ENCODE results near the gene MICAL1.

Gene MICAL1

DNA sequence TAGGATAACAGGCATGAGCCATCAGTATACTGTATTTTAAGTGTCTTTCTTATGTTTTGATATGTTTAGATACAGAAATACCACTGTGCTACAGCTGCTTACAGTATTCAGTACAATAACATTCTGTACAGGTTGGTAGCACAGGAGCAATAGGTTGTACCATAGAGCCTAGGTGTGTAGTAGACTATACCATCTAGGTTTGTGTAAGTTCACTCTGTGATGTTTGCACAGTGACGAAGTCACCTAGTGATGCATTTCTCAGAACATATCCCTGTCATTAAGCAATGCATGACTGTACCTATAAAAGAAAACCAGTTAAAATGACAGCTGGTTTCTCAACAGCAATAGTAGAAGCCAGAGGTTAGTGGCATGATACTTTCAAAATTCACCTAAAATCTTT, 30.5 kb upstream of the MICAL1 start:
- TF ChIP-seq, protein P1, sequence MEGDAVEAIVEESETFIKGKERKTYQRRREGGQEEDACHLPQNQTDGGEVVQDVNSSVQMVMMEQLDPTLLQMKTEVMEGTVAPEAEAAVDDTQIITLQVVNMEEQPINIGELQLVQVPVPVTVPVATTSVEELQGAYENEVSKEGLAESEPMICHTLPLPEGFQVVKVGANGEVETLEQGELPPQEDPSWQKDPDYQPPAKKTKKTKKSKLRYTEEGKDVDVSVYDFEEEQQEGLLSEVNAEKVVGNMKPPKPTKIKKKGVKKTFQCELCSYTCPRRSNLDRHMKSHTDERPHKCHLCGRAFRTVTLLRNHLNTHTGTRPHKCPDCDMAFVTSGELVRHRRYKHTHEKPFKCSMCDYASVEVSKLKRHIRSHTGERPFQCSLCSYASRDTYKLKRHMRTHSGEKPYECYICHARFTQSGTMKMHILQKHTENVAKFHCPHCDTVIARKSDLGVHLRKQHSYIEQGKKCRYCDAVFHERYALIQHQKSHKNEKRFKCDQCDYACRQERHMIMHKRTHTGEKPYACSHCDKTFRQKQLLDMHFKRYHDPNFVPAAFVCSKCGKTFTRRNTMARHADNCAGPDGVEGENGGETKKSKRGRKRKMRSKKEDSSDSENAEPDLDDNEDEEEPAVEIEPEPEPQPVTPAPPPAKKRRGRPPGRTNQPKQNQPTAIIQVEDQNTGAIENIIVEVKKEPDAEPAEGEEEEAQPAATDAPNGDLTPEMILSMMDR (IDR thresholded peaks at IDR 0.05; ENCODE audit: low read depth, low read length), result no peak
- no peaks in the 10 kb centered on the region for H3K27me3 ChIP-seq (ENCODE audit: insufficient read depth, low read depth, severe bottlenecking)
- H3K27ac ChIP-seq, result no peak overlapping the region
- DNase-seq, result no peak
- no peaks in the 10 kb centered on the region for H3K9me3 ChIP-seq (ENCODE audit: severe bottlenecking)
- H3K4me3 ChIP-seq (ENCODE audit: low read depth, low read length), result no peak overlapping the region
- peaks cover 13% of the 10 kb centered on the region for H3K36me3 ChIP-seq

DNA sequence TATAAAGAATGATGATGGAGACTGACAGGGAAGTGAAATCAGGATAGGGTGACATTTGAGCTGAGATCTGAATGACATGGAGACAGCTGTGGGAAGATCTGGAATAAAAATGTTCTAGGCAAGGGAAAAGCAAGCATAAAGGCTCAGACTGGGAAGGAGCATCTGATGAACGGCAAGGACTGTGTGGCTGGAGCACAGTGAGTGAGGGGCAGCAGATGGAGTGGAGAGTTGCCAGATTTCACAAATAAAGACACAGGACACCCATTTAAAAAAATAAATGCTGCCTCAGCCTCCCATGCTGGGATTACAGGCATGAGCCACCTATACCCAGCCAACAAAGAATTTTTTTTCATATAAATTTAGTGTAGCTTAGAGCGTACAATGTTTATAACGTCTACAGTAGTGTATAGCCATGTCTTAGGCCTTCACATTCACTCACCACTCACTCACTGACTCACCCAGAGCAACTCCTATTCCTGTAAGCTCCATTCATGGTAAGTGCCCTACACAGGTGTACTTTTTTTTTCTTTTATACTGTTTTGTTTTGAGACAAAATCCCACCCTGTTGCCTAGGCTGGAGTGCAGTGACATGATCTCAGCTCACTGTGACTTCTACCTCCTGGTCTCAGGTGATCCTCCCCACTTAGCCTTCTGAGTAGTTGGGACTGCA, 29.8 kb upstream of the MICAL1 start:
- peaks cover 20% of the 10 kb centered on the region for H3K36me3 ChIP-seq
- H3K27me3 ChIP-seq (ENCODE audit: insufficient read depth, low read depth, severe bottlenecking), result no peaks in the 10 kb centered on the region
- H3K4me3 ChIP-seq (ENCODE audit: low read depth, low read length), result no peak overlapping the region
- TF ChIP-seq, protein P1 (IDR thresholded peaks at IDR 0.05; ENCODE audit: low read depth, low read length), result no peak
- H3K27ac ChIP-seq, result no peak overlapping the region
- no peak for DNase-seq
- no peaks in the 10 kb centered on the region for H3K9me3 ChIP-seq (ENCODE audit: severe bottlenecking)

DNA sequence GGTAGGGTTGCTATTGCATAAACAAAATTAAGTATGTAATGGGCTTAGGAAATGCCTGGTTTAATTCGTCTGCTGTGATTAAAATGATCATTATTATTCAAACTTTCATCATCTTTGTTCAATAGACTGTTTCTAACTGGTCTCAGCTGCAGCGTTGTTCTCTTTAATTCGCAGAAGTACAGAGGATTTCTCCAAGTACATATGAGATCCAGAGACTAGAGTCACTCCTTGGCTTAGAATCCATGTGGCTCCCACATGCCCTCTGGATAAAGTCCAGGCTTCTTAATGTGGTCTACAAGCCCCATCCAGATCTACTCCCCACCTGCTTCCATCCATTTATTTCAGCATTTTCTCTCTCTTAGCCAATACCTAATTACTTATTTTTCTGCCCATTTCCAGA, 28.6 kb upstream of the MICAL1 start:
- Histone ChIP-seq H3K27me3 (ENCODE audit: insufficient read depth, low read depth, severe bottlenecking) (no peaks in the 10 kb centered on the region), H3K36me3 (peaks cover 30% of the 10 kb centered on the region), H3K27ac (no peak overlapping the region), H3K4me3 (ENCODE audit: low read depth, low read length) (peak overlapping the region; percentile 50), H3K9me3 (ENCODE audit: severe bottlenecking) (no peaks in the 10 kb centered on the region)
- DNase-seq, result no peak
- TF ChIP-seq, protein P1 (IDR thresholded peaks at IDR 0.05; ENCODE audit: low read depth, low read length), result no peak

DNA sequence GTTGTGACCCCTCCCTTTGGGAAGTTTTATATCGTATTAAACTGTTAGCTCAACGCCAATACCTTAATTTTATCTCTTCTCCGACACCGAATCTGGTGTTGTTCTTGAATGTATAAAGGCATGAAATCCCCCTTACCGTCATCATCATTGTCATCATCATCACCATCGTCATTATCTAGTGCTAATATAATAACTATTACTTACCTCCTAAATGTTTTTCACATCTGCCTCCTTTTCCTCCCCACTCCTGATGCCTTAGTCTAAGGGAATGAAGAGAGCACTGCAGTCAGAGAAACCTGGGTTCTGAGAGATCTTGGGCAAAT, 28.1 kb upstream of the MICAL1 start:
- H3K36me3 ChIP-seq, result peaks cover 33% of the 10 kb centered on the region
- H3K27me3 ChIP-seq (ENCODE audit: insufficient read depth, low read depth, severe bottlenecking), result no peaks in the 10 kb centered on the region
- no peak for DNase-seq
- no peak overlapping the region for H3K27ac ChIP-seq
- peak overlapping the region; percentile 50 for H3K4me3 ChIP-seq (ENCODE audit: low read depth, low read length)
- TF ChIP-seq, protein P1 (IDR thresholded peaks at IDR 0.05; ENCODE audit: low read depth, low read length), result no peak
- H3K9me3 ChIP-seq (ENCODE audit: severe bottlenecking), result no peaks in the 10 kb centered on the region

DNA sequence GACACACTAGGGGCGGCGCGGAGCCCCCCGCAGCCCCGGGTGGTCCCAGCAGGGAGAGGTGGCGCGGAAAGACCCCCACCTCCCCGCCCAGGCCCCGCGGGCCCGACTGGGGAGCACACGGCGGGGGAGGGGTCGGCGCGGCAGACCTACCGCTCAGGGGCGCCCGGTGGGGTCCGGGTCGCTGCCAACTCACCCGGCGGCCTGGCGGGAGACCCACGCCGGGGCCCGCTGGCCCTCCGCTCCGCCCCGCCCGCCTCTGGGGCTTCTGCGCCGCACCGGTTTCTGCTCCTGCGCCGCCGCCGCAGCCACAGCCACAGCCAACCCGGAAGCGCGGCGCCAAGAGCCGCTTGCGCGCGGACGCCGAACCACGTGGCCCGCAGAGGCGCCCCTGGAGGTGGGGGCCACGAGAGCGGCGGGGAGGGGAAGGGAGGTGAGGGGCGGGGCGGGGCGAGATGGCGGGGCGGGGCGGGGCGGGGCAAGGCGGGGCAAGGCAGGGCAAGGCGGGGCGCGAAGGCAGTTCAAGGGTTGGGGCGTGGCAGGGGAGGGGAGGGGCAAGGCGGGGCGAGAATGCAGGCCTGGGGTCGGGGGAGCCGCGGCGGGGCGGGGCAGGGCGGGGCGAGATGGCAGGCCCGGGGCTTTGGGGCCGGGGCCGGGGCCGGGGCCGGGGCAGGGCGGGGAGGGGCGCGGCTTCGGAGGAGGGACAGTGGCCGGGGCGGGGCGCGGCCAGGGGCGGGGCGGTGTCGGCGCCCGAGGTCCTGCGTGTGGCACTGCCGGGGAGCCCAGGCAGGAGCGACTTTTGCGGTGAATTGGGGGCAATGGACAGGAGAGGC, 27.5 kb upstream of the MICAL1 start, which contains the start of gene ZBTB24:
TSS of gene ZBTB24 (minus strand) at position 315 of the 830 bp plus-strand sequence. CDS start 1,193 bp downstream, outside the sequence.
- Histone ChIP-seq H3K27ac (peak within 1 kb of the TSS; percentile 92), H3K27me3 (ENCODE audit: insufficient read depth, low read depth, severe bottlenecking) (no peaks in the 10 kb centered on the region), H3K4me3 (ENCODE audit: low read depth, low read length) (peak within 1 kb of the TSS; percentile 97), H3K9me3 (ENCODE audit: severe bottlenecking) (no peaks in the 10 kb centered on the region), H3K36me3 (peaks cover 38% of the 10 kb centered on the region)
- peak; percentile 94 for DNase-seq
- TF ChIP-seq, protein P1 (IDR thresholded peaks at IDR 0.05; ENCODE audit: low read depth, low read length), result no peak
